IMR-90 (cell line): ENCODE results near the gene SLC12A4. TPM values are rescaled to one million over a fixed set of nuclear protein-coding genes. Genes with fewer than 3 reads are reported as not detected.
"Not testable (repeated sequence)": the region's sequence is repeated elsewhere in the genome, so short reads cannot be mapped to it uniquely, and the experiment has no call there.

ENCODE experiments used
- ATAC-seq: fragments of 200-7000 bp; cut with Tn5 transposase; 2 replicates; pipeline ENCODE4 v1.9.1; 2020; ENCODE audit warnings: low read depth, mild to moderate bottlenecking, moderate library complexity
- BruUV-seq: library from RNA; stranded (reverse); fragments of 400-500 nt; replicated peaks from 2 replicates; lab custom pipeline; 2021; lab: Mats Ljungman, UMichigan
- CTCF ChIA-PET: fragments of 300-600 bp; formaldehyde crosslinking; extraction: SDS; loops from one replicate; lab custom pipeline; 2021; ENCODE audit warnings: antibody characterized with exemption; lab: Yijun Ruan, JAX
- POLR2A ChIA-PET: fragments of 300-600 bp; sonication (Branson Sonifier 250); formaldehyde crosslinking; loops from one replicate; lab custom pipeline; 2022; ENCODE audit warnings: antibody characterized with exemption; ENCODE audit not compliant: unreplicated experiment; lab: Charles Lee
- DNase-seq: peaks from one replicate; pipeline ENCODE4 v3.0.0; 2013
- H2AFZ ChIP-seq: replicated peaks from 2 replicates; pipeline ENCODE3; 2013; ENCODE audit warnings: low read length, mild to moderate bottlenecking; ENCODE audit not compliant: poor library complexity
- H2AK5ac ChIP-seq: 2 replicates; pipeline ENCODE4 v1.6.1; 2013; ENCODE audit warnings: low read depth, low read length, inconsistent platforms
- H2AK9ac ChIP-seq: replicated peaks from 2 replicates; pipeline ENCODE3; 2013; ENCODE audit warnings: mild to moderate bottlenecking, low read depth, low read length, moderate library complexity; ENCODE audit not compliant: poor library complexity
- H2BK120ac ChIP-seq: 2 replicates; pipeline ENCODE4 v1.6.1; 2013; ENCODE audit warnings: low read depth, low read length, inconsistent platforms
- H2BK15ac ChIP-seq: 3 replicates; pipeline ENCODE4 v1.6.1; 2013; ENCODE audit warnings: low read depth, low read length, inconsistent platforms
- H2BK20ac ChIP-seq: 2 replicates; pipeline ENCODE4 v1.6.1; 2013; ENCODE audit warnings: low read depth, mild to moderate bottlenecking, inconsistent platforms, low read length, moderate library complexity
- H2BK5ac ChIP-seq: 2 replicates; pipeline ENCODE4 v1.6.1; 2013; ENCODE audit warnings: mild to moderate bottlenecking, low read depth, low read length, inconsistent platforms; ENCODE audit not compliant: poor library complexity, severe bottlenecking
- H3K14ac ChIP-seq: replicated peaks from 2 replicates; pipeline ENCODE4 v1.6.1; 2013; ENCODE audit warnings: low read depth, low read length, inconsistent platforms
- H3K18ac ChIP-seq: 2 replicates; pipeline ENCODE4 v1.6.1; 2013; ENCODE audit warnings: low read depth, low read length, control low read depth
- H3K23ac ChIP-seq: 2 replicates; pipeline ENCODE4 v1.6.1; 2013; ENCODE audit warnings: low read depth, low read length, inconsistent platforms
- H3K27ac ChIP-seq: 2 replicates; pipeline ENCODE4 v1.5.1; 2013; ENCODE audit warnings: mild to moderate bottlenecking, control low read depth, low read length; ENCODE audit not compliant: insufficient read depth
- H3K27me3 ChIP-seq: 2 replicates; pipeline ENCODE4 v1.6.1; 2013; ENCODE audit warnings: low read length; ENCODE audit not compliant: control insufficient read depth, insufficient read depth
- H3K36me3 ChIP-seq: 2 replicates; pipeline ENCODE4 v1.6.1; 2013; ENCODE audit warnings: low read length, mixed read lengths; ENCODE audit not compliant: control insufficient read depth, insufficient read depth
- H3K4ac ChIP-seq: 2 replicates; pipeline ENCODE4 v1.6.1; 2013; ENCODE audit warnings: low read depth, low read length, inconsistent platforms
- H3K4me1 ChIP-seq: 2 replicates; pipeline ENCODE4 v1.6.1; 2013; ENCODE audit warnings: low read length, mixed read lengths; ENCODE audit not compliant: control insufficient read depth, insufficient read depth
- H3K4me2 ChIP-seq: 2 replicates; pipeline ENCODE4 v1.6.1; 2013; ENCODE audit warnings: low read depth, mild to moderate bottlenecking, control low read depth, low read length, moderate library complexity
- H3K4me3 ChIP-seq: 2 replicates; pipeline ENCODE4 v1.5.1; 2013; ENCODE audit warnings: low read depth, mild to moderate bottlenecking, control low read depth, low read length, moderate library complexity; ENCODE audit not compliant: insufficient read depth
- H3K56ac ChIP-seq: 2 replicates; pipeline ENCODE4 v1.6.1; 2013; ENCODE audit warnings: low read length, inconsistent platforms; ENCODE audit not compliant: insufficient read depth; ENCODE audit errors: extremely low read depth
- H3K79me1 ChIP-seq, 2 experiments: 2 replicates each; pipeline ENCODE4 v1.6.1; 2013; ENCODE audit warnings: low read length in 2 of 2, inconsistent platforms in 1 of 2, low read depth in 1 of 2
- H3K9ac ChIP-seq: 2 replicates; pipeline ENCODE4 v1.6.1; 2013; ENCODE audit warnings: low read depth, low read length, control low read depth
- H3K9me1 ChIP-seq: 2 replicates; pipeline ENCODE4 v1.6.1; 2013; ENCODE audit warnings: low read length, inconsistent platforms; ENCODE audit not compliant: insufficient read depth
- H3K9me3 ChIP-seq: 2 replicates; pipeline ENCODE4 v1.6.1; 2013; ENCODE audit warnings: low read length; ENCODE audit not compliant: control insufficient read depth, insufficient read depth
- H4K20me1 ChIP-seq: 2 replicates; pipeline ENCODE4 v1.6.1; 2013; ENCODE audit warnings: low read length, inconsistent platforms; ENCODE audit not compliant: insufficient read depth
- H4K5ac ChIP-seq: 2 replicates; pipeline ENCODE4 v1.6.1; 2013; ENCODE audit warnings: mild to moderate bottlenecking, low read depth, low read length, control low read depth
- H4K8ac ChIP-seq, 2 experiments: 2 replicates each; pipeline ENCODE4 v1.6.1; 2013; ENCODE audit warnings: low read depth in 2 of 2, low read length in 2 of 2, control low read depth in 1 of 2, inconsistent platforms in 1 of 2
- H4K91ac ChIP-seq: 2 replicates; pipeline ENCODE4 v1.6.1; 2013; ENCODE audit warnings: low read depth, low read length, inconsistent platforms; ENCODE audit not compliant: insufficient read depth
- WGBS, 2 experiments: methylation state at CpG; one replicate each; pipeline versions ENCODE4 v1.1.5 to v1.1.7; 2013; ENCODE audit warnings: missing lambda C conversion rate in 2 of 2; ENCODE audit not compliant: insufficient read length in 1 of 2; ENCODE audit errors: extremely low coverage in 2 of 2; 5-methylcytosine and 5-hydroxymethylcytosine counted together
- dilution Hi-C: fragments of 300-500 bp; cut with HindIII; formaldehyde crosslinking; loops from one replicate; pipeline ENCODE4 v1.14.3; 2018; ENCODE audit warnings: low sequenced_read_pairs; ENCODE audit not compliant: unreplicated experiment
- in situ Hi-C: fragments of 300-500 bp; cut with MboI; formaldehyde crosslinking; loops from 3 replicates; pipeline ENCODE4 v1.14.3; 2019; ENCODE audit warnings: low sequenced_read_pairs, inconsistent platforms, mixed read lengths
- intact Hi-C: fragments of 100-400 bp; cut with micrococcal nuclease; formaldehyde crosslinking; loops from 2 replicates; pipeline ENCODE4 v1.10.0; 2022
- polyA plus RNA-seq, 3 experiments: library from polyadenylated mRNA; depleted of rRNA; stranded (reverse); fragments of >200 nt; gene quantifications; 2 replicates each; pipeline ENCODE4 v1.2.3, GENCODE V29; 2012; ENCODE audit warnings: low replicate concordance in 1 of 3
- total RNA-seq: library from RNA; depleted of rRNA; stranded (reverse); fragments of >200 nt; gene quantifications from 2 replicates; pipeline ENCODE4 v1.2.3, GENCODE V29; 2012

Gene SLC12A4
- total and polyA plus RNA-seq, 2 of the 4 experiments (the other 2 are of a cell fraction): 36.6 to 132 TPM

DNA sequence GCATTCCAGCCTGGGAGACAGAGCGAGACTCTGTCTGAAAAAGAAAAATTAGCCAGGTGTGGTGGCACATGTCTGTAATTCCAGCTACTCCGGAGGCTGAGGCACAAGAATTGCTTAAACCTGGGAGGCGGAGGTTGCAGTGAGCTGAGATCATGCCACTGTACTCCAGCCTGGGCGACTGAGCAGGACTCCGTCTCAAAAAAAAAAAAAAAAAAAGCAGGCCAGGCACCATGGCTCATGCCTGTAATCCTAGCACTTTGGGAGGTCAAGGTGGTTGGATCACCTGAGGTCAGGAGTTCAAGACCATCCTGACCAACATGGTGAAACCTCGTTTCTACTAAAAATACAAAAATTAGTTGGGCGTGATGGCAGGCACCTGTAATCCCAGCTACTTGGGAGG lies 3.8 kb upstream of the SLC12A4 start:
- H2AFZ ChIP-seq, H3K4me1 ChIP-seq, CTCF ChIA-PET, H2BK15ac ChIP-seq, H3K56ac ChIP-seq, dilution Hi-C loops, H3K18ac ChIP-seq, H2BK5ac ChIP-seq, POLR2A ChIA-PET, H4K91ac ChIP-seq, H3K9ac ChIP-seq, H2AK5ac ChIP-seq, ATAC-seq, H3K23ac ChIP-seq, H3K27ac ChIP-seq, H3K4me3 ChIP-seq, H3K4me2 ChIP-seq, BruUV-seq, H4K20me1 ChIP-seq, H2BK120ac ChIP-seq, H2AK9ac ChIP-seq, intact Hi-C loops, H3K9me3 ChIP-seq, H3K14ac ChIP-seq, H3K36me3 ChIP-seq, H4K5ac ChIP-seq, H3K4ac ChIP-seq, H2BK20ac ChIP-seq, in situ Hi-C loops, DNase-seq, H4K8ac ChIP-seq, H3K9me1 ChIP-seq: not testable (repeated sequence)
- WGBS, 2 experiments: 96% methylated on average over 3 of the region's 7 CpGs; no CpG with 5 or more reads in 1 of the 2 experiments
- peaks cover 0 to 10% of the 10 kb centered on the region in 2 experiments; a peak in 2 of 4 replicates for H3K79me1 ChIP-seq
- H3K27me3 ChIP-seq: peaks cover 13% of the 10 kb centered on the region
